Ishikawa (cell line): Measurements from ENCODE around the gene NAV2.

Experiments used
- CEBPB ChIP-seq: IDR thresholded peaks from 2 replicates; pipeline ENCODE4 v1.6.1; 2012
- CREB1 ChIP-seq: IDR thresholded peaks from 2 replicates; pipeline ENCODE4 v1.6.1; 2012; ENCODE audit warnings: low read depth
- EGR1 ChIP-seq: IDR thresholded peaks from 2 replicates; pipeline ENCODE4 v1.6.1; 2012
- EP300 ChIP-seq: IDR thresholded peaks from 2 replicates; pipeline ENCODE4 v1.6.1; 2012; ENCODE audit warnings: borderline replicate concordance
- FOXM1 ChIP-seq: IDR thresholded peaks from 2 replicates; pipeline ENCODE4 v1.6.1; 2012; ENCODE audit warnings: low read depth, borderline replicate concordance
- NFIC ChIP-seq: IDR thresholded peaks from 2 replicates; pipeline ENCODE4 v1.6.1; 2012
- RAD21 ChIP-seq: IDR thresholded peaks from 2 replicates; pipeline ENCODE4 v1.6.1; 2012; ENCODE audit warnings: low read depth
- TAF1 ChIP-seq: IDR thresholded peaks from 2 replicates; pipeline ENCODE4 v1.6.1; 2012; ENCODE audit warnings: low read depth, mild to moderate bottlenecking
- TCF12 ChIP-seq: IDR thresholded peaks from 2 replicates; pipeline ENCODE4 v1.6.1; 2012; ENCODE audit warnings: low read depth
- TEAD4 ChIP-seq: IDR thresholded peaks from 2 replicates; pipeline ENCODE4 v1.6.1; 2012
- YY1 ChIP-seq: IDR thresholded peaks from 2 replicates; pipeline ENCODE4 v1.6.1; 2012; ENCODE audit warnings: low read depth
- ZBTB7A ChIP-seq: IDR thresholded peaks from 2 replicates; pipeline ENCODE4 v1.6.1; 2012; ENCODE audit warnings: low read depth
- TF ChIP-seq, protein P1 (sequence below): IDR thresholded peaks from 2 replicates; pipeline ENCODE4 v1.6.1; 2012; ENCODE audit warnings: low read depth, mild to moderate bottlenecking
- TF ChIP-seq, protein P2 (sequence below): IDR thresholded peaks from 2 replicates; pipeline ENCODE4 v1.6.1; 2012
- TF ChIP-seq, protein P3 (sequence below): IDR thresholded peaks from 2 replicates; pipeline ENCODE4 v1.6.1; 2012

NAV2 gene

DNA sequence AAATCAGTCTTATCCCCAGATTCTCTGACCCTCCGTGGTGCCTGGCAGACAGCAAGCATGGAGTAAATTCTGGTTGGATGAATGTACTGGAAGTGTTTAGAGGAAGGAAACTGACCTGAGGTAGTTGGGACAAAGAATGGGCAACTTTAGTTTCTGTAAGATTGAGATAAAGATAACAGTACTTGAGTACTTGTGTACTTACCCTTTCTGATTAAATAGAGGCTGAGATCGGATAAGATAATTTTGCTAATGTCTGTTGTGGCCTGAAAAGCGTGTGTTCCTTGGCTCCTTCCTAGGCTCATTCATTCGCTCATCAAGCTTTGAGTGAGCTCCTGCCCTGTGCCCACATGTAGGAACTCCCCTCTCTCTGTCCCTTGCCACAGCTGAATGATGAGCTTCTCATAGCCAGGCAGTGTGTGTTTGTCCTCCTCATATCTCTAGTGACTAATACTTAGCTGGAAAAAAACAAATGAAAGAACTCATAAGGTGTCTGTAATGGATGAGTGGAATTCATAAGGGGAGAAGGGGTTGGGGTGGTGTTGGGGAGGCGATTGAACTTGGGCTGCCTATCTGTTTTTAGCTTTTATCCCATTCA lies 329.5 kb downstream of the NAV2 start:
- TF ChIP-seq CEBPB (no peak), YY1 (no peak), CREB1 (no peak), FOXM1 (no peak), TAF1 (no peak), TEAD4 (no peak), EGR1 (no peak)
- TF ChIP-seq, protein P1, sequence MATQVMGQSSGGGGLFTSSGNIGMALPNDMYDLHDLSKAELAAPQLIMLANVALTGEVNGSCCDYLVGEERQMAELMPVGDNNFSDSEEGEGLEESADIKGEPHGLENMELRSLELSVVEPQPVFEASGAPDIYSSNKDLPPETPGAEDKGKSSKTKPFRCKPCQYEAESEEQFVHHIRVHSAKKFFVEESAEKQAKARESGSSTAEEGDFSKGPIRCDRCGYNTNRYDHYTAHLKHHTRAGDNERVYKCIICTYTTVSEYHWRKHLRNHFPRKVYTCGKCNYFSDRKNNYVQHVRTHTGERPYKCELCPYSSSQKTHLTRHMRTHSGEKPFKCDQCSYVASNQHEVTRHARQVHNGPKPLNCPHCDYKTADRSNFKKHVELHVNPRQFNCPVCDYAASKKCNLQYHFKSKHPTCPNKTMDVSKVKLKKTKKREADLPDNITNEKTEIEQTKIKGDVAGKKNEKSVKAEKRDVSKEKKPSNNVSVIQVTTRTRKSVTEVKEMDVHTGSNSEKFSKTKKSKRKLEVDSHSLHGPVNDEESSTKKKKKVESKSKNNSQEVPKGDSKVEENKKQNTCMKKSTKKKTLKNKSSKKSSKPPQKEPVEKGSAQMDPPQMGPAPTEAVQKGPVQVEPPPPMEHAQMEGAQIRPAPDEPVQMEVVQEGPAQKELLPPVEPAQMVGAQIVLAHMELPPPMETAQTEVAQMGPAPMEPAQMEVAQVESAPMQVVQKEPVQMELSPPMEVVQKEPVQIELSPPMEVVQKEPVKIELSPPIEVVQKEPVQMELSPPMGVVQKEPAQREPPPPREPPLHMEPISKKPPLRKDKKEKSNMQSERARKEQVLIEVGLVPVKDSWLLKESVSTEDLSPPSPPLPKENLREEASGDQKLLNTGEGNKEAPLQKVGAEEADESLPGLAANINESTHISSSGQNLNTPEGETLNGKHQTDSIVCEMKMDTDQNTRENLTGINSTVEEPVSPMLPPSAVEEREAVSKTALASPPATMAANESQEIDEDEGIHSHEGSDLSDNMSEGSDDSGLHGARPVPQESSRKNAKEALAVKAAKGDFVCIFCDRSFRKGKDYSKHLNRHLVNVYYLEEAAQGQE, result no peak

DNA sequence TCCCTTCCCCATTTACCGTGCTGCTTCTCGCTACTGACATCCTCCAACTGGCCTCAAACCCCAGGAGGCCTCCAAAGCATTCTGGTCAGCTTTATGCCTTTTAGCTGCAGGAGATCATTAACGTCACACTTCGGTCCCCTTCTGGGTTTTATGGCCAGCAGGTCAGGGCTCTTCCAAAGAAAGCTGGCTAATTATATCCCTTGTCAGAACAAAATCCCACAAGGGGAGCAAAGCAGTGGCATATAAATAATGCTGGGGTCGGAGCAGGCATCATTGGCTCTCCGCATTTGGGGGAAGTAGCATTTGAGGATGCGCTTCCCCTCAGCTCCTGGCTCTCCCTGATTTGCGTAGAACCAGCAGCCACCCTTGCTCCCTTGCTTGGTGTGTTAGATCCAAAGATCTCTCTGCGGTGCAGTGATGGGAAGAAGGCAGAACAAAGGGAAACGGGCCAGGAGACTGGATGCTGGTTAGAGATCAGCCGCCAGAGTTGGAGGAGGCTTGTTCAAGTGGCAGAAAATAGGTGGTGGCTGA lies 330.2 kb downstream of the NAV2 start:
- TF ChIP-seq EGR1, result no peak
- TF ChIP-seq TCF12, result no peak
- no peak for TF ChIP-seq CREB1
- TF ChIP-seq, protein P1, result no peak
- no peak for TF ChIP-seq TAF1
- no peak for TF ChIP-seq YY1
- TF ChIP-seq TEAD4, result no peak
- TF ChIP-seq EP300, result no peak
- TF ChIP-seq, protein P2, sequence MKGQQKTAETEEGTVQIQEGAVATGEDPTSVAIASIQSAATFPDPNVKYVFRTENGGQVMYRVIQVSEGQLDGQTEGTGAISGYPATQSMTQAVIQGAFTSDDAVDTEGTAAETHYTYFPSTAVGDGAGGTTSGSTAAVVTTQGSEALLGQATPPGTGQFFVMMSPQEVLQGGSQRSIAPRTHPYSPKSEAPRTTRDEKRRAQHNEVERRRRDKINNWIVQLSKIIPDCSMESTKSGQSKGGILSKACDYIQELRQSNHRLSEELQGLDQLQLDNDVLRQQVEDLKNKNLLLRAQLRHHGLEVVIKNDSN, result no peak
- TF ChIP-seq, protein P3, sequence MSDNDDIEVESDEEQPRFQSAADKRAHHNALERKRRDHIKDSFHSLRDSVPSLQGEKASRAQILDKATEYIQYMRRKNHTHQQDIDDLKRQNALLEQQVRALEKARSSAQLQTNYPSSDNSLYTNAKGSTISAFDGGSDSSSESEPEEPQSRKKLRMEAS, result no peak

DNA sequence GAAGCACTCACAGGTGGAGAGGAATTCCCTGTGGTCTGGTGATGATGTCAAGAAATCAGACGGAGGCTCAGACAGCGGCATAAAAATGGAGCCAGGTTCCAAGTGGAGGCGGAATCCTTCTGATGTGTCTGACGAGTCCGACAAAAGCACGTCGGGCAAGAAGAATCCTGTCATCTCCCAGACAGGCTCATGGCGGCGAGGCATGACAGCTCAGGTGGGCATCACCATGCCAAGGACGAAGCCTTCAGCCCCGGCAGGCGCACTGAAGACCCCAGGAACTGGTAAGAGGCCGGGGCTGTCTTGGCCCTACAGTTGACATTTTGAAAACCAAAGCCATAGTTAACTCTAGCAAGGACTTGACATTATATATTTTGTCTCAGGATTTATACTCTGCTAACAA lies 331.4 kb downstream of the NAV2 start:
- TF ChIP-seq CREB1, result no peak
- no peak for TF ChIP-seq NFIC
- TF ChIP-seq YY1, result no peak

DNA sequence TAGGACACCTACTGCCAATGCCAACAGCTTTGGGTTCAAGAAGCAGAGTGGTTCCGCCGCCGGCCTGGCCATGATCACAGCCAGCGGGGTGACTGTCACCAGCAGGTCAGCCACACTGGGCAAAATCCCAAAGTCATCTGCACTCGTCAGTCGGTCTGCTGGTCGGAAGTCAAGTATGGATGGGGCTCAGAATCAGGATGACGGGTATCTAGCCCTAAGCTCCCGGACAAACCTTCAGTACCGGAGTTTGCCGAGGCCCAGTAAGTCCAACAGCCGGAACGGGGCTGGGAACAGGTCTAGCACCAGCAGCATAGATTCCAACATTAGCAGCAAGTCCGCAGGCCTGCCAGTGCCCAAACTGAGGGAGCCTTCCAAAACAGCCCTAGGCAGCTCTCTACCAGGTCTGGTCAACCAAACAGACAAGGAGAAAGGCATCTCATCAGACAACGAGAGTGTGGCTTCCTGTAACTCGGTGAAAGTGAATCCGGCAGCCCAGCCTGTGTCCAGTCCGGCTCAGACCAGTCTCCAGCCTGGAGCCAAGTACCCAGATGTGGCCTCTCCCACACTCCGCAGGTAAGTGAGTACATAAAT lies 332.6 kb downstream of the NAV2 start:
- no peak for TF ChIP-seq EGR1
- no peak for TF ChIP-seq CREB1
- TF ChIP-seq ZBTB7A, result no peak
- TF ChIP-seq NFIC, result no peak
- TF ChIP-seq, protein P3, result no peak
- TF ChIP-seq EP300, result no peak
- TF ChIP-seq YY1, result no peak
- TF ChIP-seq TCF12, result no peak
- TF ChIP-seq RAD21, result no peak
- TF ChIP-seq TAF1, result no peak
- TF ChIP-seq, protein P2, result no peak

DNA sequence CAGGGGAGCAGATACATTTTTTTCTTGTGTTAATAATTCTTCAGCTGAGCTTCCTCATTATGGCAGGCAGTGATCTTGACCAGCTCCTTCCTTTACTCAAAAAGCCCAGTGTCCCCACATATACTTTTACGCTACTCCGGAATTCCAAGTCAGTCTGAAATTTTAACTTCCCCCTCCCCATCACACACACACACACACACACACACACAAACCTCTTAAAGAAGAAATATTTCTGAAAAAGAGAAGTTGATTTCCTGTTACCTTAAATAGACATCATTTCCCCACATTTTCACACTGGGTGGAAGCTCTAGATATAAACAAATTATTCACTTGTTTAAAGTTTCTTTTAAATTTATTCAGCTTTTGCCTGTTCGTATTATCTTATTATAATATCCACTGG lies 333.8 kb downstream of the NAV2 start:
- TF ChIP-seq CEBPB (no peak), EP300 (no peak), ZBTB7A (no peak)

DNA sequence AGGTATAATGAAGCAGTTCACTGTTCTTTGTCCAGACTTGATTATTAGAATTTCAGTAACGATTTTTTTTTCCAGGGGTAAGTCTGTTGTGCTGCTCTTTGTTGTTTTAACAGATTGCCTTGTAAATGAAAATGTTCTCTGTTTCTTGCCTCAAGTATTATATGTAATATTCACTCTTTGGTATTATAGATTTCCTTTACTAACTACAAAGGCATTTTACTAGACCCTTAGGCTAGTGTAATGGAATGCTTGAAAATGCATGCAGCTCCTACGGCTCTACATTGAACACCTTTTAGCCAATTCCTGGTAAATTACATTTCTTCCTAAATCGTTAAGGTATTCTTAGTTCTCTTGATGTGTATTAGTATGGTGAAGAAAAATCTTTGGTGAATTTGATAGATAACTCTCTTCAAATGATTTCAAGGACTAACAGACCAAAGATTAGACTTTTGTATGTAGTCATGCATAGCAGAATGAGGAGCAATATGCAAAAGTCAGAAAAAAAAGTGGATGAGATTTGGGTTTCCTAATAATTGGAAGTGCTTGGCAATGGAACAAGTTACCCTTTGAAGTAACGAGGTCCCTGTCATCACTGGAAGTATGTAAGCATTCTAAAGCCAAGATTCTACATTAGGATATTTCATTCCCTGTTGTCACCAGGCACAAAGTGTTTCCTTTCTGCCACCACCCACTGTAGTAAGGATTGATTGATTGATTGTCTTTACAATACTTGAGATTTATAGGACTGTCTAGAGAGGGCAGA lies 334.6 kb downstream of the NAV2 start:
- TF ChIP-seq, protein P3, result no peak
- TF ChIP-seq RAD21, result no peak
- TF ChIP-seq EP300, result no peak
- TF ChIP-seq, protein P1, result no peak
- TF ChIP-seq, protein P2, result no peak
- TF ChIP-seq TAF1, result no peak
- no peak for TF ChIP-seq CREB1
- no peak for TF ChIP-seq TEAD4
- TF ChIP-seq YY1, result no peak
- TF ChIP-seq NFIC, result no peak
- TF ChIP-seq TCF12, result no peak
